ENCODE results near the gene PKN1.

The PKN1 gene

GRCh38 chr19:14406645-14407401 is 26.3 kb upstream of the PKN1 start:
- DNase-seq (ENCODE audit: low read depth in 1 of 2, low spot score in 1 of 2): no peak

GRCh38 chr19:14407605-14408484 is 25.3 kb upstream of the PKN1 start:
- no peak for DNase-seq (ENCODE audit: low read depth in 1 of 2, low spot score in 1 of 2)

- DNase-seq (ENCODE audit: low read depth in 1 of 2, low spot score in 1 of 2): no peak
These were observed 24.5 kb upstream of the PKN1 start for GRCh38 chr19:14408491-14409145.

GRCh38 chr19:14409146-14410023 is 23.7 kb upstream of the PKN1 start:
- no peak for DNase-seq (ENCODE audit: low read depth in 1 of 2, low spot score in 1 of 2)

GRCh38 chr19:14410091-14411051 is 22.7 kb upstream of the PKN1 start:
- no peak for DNase-seq (ENCODE audit: low read depth in 1 of 2, low spot score in 1 of 2)

GRCh38 chr19:14411161-14411937 is 21.8 kb upstream of the PKN1 start:
- DNase-seq (ENCODE audit: low read depth in 1 of 2, low spot score in 1 of 2): no peak

- no peak for DNase-seq (ENCODE audit: low read depth in 1 of 2, low spot score in 1 of 2)
These were observed 21.2 kb upstream of the PKN1 start for GRCh38 chr19:14411938-14412245.

- no peak for DNase-seq (ENCODE audit: low read depth in 1 of 2, low spot score in 1 of 2)
These were observed 20.6 kb upstream of the PKN1 start for GRCh38 chr19:14412324-14412995.

- DNase-seq (ENCODE audit: low read depth in 1 of 2, low spot score in 1 of 2): no peak
These were observed 20.0 kb upstream of the PKN1 start for GRCh38 chr19:14412996-14413692.

- no peak for DNase-seq (ENCODE audit: low read depth in 1 of 2, low spot score in 1 of 2)
These were observed 19.4 kb upstream of the PKN1 start for GRCh38 chr19:14413693-14414181.

- no peak for DNase-seq (ENCODE audit: low read depth in 1 of 2, low spot score in 1 of 2)
These were observed 18.0 kb upstream of the PKN1 start for GRCh38 chr19:14414926-14415690.

GRCh38 chr19:14416817-14417231 is 16.3 kb upstream of the PKN1 start:
- DNase-seq (ENCODE audit: low read depth in 1 of 2, low spot score in 1 of 2): no peak

- peak in 1 of 2 donors; percentile 78 for DNase-seq (ENCODE audit: low read depth in 1 of 2, low spot score in 1 of 2)
These were observed 14.3 kb upstream of the PKN1 start for GRCh38 chr19:14418856-14419105.

- DNase-seq (ENCODE audit: low read depth in 1 of 2, low spot score in 1 of 2): peak; percentile 89 to 93
These were observed 13.8 kb upstream of the PKN1 start, which contains the start of gene DDX39A for GRCh38 chr19:14419106-14419813. Gene DDX39A (minus strand): TSS chr19:14419341. CDS start chr19:14413220, 6,121 bp downstream.

GRCh38 chr19:14425696-14426138 is 7.4 kb upstream of the PKN1 start:
- DNase-seq (ENCODE audit: low read depth in 1 of 2, low spot score in 1 of 2): no peak

- DNase-seq (ENCODE audit: low read depth in 1 of 2, low spot score in 1 of 2): no peak
These were observed 5.6 kb upstream of the PKN1 start for GRCh38 chr19:14427461-14427860.
